HG03432 (cell line): ENCODE data around the gene SMR3B.

Experiments
- ATAC-seq: cut with Tn5 transposase; IDR thresholded peaks from one replicate; pipeline ENCODE4 v1.9.1; 2021; ENCODE audit warnings: mild to moderate bottlenecking, moderate library complexity; ENCODE audit not compliant: unreplicated experiment

The SMR3B gene

DNA sequence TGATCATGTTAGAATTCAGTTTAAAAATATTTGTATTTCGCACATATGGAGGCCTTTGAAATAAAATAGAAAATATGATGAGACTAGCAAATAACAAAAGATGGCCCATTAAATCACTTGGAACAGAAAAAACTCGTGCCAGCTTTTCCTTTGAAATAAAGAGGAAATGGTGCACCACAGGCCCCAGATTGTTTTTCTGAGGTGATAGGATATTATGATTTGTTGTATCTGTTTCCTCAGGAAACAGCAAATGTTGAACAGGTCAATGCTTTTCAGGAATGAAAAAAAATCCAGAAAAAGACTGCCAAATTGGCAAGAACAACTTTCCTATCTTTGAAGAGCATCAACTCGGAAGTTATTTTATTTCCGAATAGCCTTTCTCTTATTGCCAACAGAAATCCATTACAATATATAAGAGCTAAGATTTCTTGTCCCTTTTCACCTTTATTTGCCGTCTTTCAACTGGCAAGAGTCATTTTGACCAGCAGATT lies at the start of gene SMR3B:
TSS of gene SMR3B (plus strand) at position 441 of the 491 bp plus-strand sequence. CDS start 1,380 bp downstream, outside the sequence.
- no peak for ATAC-seq

DNA sequence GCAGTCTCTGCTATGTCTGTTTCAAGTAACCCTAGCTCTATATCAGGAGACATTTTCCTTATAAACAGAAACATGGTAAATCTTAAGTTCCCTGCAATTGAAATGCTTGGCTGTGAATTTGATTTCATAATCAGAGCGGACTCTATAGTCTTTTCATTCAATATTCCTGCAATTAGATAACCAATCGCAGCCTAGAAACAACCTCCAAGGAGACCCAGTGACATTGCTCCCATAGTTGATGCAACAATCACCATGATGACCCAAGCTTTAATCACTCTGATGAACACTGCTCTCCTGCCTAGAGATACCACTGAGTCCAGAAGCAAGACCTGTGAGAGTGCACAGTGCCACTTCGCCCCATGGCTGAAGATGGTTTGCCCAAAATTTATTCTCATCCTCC lies 48.2 kb upstream of the SMR3B start, which contains the start of gene CABS1:
TSS of gene CABS1 (plus strand) at position 301 of the 400 bp plus-strand sequence. CDS start at position 360, 59 bp downstream.
- no peak for ATAC-seq

DNA sequence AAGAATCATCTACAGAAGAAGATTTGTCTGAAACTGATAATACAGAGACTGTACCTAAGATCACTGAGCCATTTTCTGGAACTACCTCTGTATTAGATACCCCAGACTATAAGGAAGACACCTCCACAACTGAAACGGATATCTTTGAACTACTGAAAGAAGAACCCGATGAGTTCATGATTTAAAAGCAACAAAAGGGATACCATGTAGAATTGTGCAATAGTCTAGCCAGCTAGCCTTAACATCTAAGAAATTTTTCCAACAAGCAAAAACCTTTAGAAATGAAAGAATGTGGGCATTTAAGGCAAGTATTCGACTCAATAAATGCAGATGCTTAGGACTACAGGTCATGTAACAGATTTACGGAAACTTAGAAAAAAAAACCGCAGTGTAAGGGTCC lies 46.9 kb upstream of the SMR3B start:
- ATAC-seq: no peak

- no peak for ATAC-seq
Measured at GRCh38 chr4:70337886-70338420, 45.0 kb upstream of the SMR3B start.

DNA sequence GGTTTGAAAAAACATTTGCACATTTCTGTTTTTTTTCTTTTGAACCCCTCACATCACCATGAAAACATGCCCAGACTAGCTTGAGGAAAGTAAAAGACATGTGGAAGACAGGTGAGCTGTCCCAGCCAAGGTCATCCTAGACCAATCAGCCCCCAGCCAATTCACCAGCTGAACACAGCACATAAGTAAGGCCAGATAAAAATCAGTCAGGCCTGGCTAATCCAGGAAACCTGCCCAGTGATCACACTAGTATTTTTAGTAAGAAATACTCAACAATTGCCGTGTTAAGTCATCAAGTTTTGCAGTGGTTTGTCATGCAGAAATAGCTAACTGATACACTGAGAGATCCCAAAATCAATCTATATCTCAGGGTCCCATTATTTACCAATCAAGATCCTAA lies 26.7 kb upstream of the SMR3B start:
- peak; percentile 50 for ATAC-seq

DNA sequence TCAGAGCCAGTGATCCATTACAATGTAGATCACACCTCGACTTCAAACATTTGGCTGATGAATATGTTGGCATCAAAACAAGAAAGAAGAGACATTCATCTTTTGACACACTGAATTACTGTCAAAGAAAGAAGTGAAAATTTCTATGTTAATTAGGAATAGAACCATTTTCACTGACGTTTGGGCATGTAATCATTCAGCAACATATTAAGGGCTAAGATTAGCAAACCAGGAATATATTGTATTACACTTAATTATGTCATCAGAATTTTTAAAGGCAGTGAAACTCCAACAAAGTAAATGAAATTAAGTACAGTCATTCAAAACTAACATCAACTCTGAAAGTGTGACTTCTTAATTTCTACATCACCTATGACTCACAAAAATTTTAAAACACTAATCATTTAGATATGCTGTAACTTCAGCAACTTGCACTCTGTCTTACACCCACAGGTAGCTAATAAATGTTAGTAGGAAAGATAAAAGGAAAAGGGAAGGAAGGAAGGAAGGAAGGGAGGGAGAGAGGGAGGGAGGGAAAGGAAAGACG lies 23.7 kb upstream of the SMR3B start:
- no peak for ATAC-seq

DNA sequence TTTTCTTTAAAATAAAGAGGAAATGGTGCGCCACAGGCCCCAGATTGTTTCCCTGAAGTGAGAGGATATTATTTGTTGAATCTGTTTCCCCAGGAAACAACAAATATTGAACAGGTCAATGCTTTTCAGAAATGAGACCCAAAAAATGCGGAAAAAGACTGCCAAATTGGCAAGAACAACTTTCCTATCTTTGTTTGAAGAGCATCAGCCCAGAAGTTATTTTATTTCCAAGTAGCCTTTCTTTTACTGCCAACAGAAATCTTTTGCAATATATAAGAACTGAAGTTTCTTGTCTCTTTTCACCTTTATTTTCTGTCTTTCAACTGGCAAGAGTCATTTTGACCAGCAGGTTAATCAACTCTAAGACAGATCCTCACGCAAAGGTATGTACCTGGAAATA lies 22.5 kb upstream of the SMR3B start, which contains the start of gene SMR3A:
TSS of gene SMR3A (plus strand) at position 301 of the 400 bp plus-strand sequence. CDS start 1,356 bp downstream, outside the sequence.
- ATAC-seq: no peak

- peak; percentile 71 for ATAC-seq
Measured at GRCh38 chr4:70364002-70364401, 18.9 kb upstream of the SMR3B start.

DNA sequence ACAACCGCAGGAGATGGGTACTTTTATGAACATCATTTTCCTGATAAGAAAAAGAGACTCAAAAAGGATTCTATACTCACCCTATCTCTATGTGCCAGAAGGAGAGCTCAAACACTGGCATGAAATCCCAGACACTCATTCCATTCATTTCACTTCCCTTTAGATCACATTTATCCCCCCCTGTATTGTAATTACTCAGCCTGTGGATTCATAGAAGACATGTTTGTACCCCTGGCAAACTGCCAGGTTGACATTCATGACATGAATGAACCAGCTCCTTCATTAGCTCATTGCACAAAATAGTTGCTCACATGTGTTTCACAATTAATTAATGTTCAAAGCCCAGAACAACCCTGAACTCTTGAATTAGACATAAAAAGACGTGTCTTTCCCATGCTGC lies 17.5 kb upstream of the SMR3B start:
- ATAC-seq: no peak

DNA sequence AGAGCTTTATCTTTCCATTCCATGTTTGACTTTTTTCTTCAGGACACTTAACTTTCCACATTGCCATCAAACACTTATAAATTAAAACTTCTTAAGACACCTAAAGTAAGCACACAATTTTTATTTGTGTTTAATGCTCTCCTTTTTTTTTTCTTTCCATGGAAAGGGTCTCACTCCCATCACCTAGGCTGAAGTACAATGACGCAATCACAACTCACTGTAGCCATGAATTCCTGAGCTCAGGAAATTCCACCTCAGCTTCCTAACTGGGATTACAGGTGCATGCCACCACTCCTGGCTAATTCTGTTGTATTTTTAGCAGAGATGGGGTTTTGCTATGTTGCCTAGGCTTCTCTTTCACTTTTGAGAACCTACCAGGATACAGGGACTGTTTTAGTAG lies 15.1 kb upstream of the SMR3B start:
- ATAC-seq: no peak

- no peak for ATAC-seq
Measured at GRCh38 chr4:70371987-70372386, 10.9 kb upstream of the SMR3B start.

DNA sequence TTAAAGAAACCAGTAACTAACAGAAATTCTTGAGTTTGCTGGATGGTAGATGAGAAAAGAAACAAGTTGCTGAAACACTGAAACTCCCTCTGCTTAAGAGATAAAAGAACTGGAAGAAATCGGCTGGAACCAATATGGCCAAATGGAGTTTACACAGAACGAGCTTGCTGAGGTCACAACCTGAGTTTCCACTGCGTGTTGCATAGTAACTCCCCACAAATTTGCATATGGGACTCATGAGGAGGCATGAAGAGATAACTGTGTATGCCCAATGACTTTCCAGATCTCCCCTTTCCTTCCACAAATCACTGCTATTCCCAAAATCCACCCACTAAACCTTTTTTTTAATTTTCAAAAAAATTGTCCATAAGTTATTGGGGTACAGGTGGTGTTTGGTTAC lies 10.2 kb upstream of the SMR3B start:
- peak; percentile 59 for ATAC-seq

DNA sequence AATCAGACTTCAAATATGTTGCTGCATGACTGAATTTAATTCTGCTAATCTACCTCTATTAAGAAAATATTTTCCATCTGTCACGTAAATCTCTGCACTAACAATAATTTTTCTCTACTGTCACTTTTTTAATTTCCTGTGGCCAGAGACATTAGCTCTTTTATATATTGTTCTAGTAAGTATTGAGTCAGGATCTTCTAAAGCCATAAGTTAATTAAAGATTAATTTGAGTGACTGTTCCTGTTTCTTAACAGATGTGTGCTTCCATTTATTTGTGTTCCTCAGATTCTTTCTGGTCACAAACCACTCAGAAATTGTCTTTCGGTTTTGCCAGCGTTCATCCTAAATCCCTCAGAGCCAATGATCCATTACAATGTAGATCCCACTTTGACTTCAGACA lies 2.4 kb upstream of the SMR3B start:
- no peak for ATAC-seq

GRCh38 chr4:70392057-70392776 lies 9.3 kb downstream of the SMR3B start:
- ATAC-seq: peak; percentile 67

GRCh38 chr4:70397580-70397979 lies 14.6 kb downstream of the SMR3B start, which contains the start of gene OPRPN:
TSS of gene OPRPN (plus strand) at chr4:70397940. CDS start at chr4:70399286, 1,346 bp downstream.
- no peak for ATAC-seq

- ATAC-seq: peak; percentile 48
Measured at GRCh38 chr4:70399319-70399718, 16.4 kb downstream of the SMR3B start.

- peak; percentile 45 for ATAC-seq
Measured at GRCh38 chr4:70402762-70403161, 19.8 kb downstream of the SMR3B start.

- peak; percentile 63 for ATAC-seq
Measured at GRCh38 chr4:70405765-70406164, 22.8 kb downstream of the SMR3B start.

DNA sequence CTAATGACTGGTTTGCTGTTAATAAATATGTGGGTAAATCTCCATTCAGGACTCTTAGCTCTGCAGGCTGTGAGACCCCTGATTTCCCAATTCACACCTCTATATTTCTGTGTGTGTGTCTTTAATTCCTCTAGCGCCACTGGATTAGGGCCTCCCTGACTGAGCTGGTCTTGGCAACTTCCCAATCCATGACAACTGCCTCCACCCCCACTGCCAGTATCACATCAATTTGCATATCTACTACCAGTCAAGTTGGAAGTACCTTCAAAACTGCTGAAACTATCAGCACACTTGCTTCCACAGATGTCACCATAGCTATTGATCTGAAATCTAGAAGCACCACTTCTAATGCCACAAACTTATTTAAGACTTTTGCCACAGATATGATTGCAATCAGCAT lies 42.4 kb downstream of the SMR3B start:
- no peak for ATAC-seq

- peak; percentile 62 for ATAC-seq
Measured at GRCh38 chr4:70426789-70427188, 43.9 kb downstream of the SMR3B start.

GRCh38 chr4:70437197-70437596 lies 54.3 kb downstream of the SMR3B start:
- ATAC-seq: no peak
